Measurements from ENCODE around the gene DEPDC5. TPM values are rescaled to one million over a fixed set of nuclear protein-coding genes. Genes with fewer than 3 reads are reported as not detected.

Gene DEPDC5
- total RNA-seq, 1 experiment from 2014 or later, result 13.3 TPM

DNA sequence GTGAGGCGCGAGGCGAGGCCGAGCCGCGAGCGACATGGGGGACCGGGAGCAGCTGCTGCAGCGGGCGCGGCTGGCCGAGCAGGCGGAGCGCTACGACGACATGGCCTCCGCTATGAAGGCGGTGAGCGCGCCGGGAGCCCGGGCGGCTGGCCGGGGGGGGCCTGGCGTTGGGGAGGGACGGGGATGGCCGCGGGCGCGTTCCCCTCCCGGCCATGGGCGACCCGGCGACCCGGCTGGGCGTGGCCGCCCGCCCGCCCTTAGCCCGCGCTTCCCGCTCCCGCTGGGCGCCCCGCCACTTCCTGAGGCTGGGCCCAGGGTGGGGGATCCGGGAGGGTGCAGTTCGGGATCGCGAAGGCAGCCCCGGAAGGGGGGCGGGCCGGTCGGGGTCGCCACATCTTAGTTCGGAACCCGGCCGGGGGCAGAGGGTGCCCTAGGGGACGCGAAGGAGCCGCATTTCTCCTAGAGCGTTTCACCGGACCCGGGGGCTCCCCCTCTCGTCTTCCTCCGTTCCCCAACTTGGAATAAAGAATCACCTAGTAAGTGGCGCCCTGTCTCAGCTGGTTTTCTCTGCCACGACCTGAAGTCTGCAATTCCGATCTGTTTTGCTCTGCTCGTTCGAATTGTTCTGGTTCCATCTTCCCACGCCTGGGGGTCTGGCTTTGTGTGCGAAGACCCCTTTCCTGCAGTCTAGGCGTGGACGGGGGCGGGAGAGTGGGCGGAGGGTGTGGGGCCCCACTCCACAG lies 191.1 kb downstream of the DEPDC5 start:
- Mint-ChIP-seq H3K4me3 (ENCODE audit: unreplicated experiment) (no peak overlapping the region), H3K27me3 (ENCODE audit: insufficient read depth, unreplicated experiment) (no peaks in the 10 kb centered on the region), H3K9me3 (ENCODE audit: unreplicated experiment) (no peaks in the 10 kb centered on the region), H3K27ac (ENCODE audit: low read depth, unreplicated experiment) (no peak overlapping the region), H3K4me1 (ENCODE audit: insufficient read depth, unreplicated experiment) (peaks cover 6% of the 10 kb centered on the region), H3K36me3 (ENCODE audit: insufficient read depth, unreplicated experiment) (peaks cover 14% of the 10 kb centered on the region)
- BruUV-seq (replicated peaks), result no TSS peak
- ChIA-PET POLR2A (interaction anchor here (0.6 to 3.5 kb wide), 13 partner anchors 8 to 297 kb away, joined by 3 to 31 read pairs (median 4); partner anchors contain the start of genes DEPDC5 and PISD), CTCF (interaction anchor here (0.7 to 2.2 kb wide), 5 partner anchors 26 to 280 kb away, joined by 3 to 7 read pairs (median 4); no protein-coding TSS in a partner anchor)
- DNase-seq (ENCODE audit: unreplicated experiment), result peak; percentile 27
- TF ChIP-seq, protein P1, sequence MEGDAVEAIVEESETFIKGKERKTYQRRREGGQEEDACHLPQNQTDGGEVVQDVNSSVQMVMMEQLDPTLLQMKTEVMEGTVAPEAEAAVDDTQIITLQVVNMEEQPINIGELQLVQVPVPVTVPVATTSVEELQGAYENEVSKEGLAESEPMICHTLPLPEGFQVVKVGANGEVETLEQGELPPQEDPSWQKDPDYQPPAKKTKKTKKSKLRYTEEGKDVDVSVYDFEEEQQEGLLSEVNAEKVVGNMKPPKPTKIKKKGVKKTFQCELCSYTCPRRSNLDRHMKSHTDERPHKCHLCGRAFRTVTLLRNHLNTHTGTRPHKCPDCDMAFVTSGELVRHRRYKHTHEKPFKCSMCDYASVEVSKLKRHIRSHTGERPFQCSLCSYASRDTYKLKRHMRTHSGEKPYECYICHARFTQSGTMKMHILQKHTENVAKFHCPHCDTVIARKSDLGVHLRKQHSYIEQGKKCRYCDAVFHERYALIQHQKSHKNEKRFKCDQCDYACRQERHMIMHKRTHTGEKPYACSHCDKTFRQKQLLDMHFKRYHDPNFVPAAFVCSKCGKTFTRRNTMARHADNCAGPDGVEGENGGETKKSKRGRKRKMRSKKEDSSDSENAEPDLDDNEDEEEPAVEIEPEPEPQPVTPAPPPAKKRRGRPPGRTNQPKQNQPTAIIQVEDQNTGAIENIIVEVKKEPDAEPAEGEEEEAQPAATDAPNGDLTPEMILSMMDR (IDR thresholded peaks at IDR 0.05; ENCODE audit: unreplicated experiment), result no peak
- intact Hi-C loops (cut with micrococcal nuclease), result no loop called here

DNA sequence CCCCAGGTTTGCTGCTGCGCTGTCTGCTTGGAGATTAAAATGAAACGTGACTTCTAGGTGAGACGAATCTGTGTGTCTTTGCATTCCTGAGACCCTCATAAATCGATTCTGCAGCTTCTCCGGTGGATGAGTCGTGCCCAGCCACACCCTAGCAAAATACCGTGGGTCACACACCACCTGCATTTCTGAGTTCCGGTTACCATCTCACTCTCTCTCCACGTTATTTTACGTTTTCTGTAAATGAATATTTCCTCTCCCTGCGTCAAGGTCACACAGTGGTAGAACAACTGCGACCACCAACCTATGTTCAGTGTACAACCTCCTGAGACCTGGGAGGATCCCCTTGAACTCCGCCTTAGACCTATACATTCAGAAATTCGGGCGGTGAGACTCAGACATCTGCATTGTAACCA lies 191.6 kb downstream of the DEPDC5 start:
- Mint-ChIP-seq H3K4me3 (ENCODE audit: unreplicated experiment) (no peak overlapping the region), H3K4me1 (ENCODE audit: insufficient read depth, unreplicated experiment) (peaks cover 10% of the 10 kb centered on the region), H3K36me3 (ENCODE audit: insufficient read depth, unreplicated experiment) (peaks cover 14% of the 10 kb centered on the region), H3K27me3 (ENCODE audit: insufficient read depth, unreplicated experiment) (no peaks in the 10 kb centered on the region), H3K27ac (ENCODE audit: low read depth, unreplicated experiment) (no peak overlapping the region), H3K9me3 (ENCODE audit: unreplicated experiment) (no peaks in the 10 kb centered on the region)
- no TSS peak for BruUV-seq (replicated peaks)
- intact Hi-C loops (cut with micrococcal nuclease), result no loop called here
- ChIA-PET POLR2A (interaction anchor here (0.6 to 3.5 kb wide), 17 partner anchors 8 to 530 kb away, joined by 3 to 31 read pairs (median 4); partner anchors contain the start of genes DEPDC5 and PISD), CTCF (interaction anchor here (0.6 to 6.1 kb wide), 8 partner anchors 25 to 384 kb away, joined by 3 to 59 read pairs (median 5); no protein-coding TSS in a partner anchor)
- DNase-seq (ENCODE audit: unreplicated experiment), result peak; percentile 12
- TF ChIP-seq, protein P1 (IDR thresholded peaks at IDR 0.05; ENCODE audit: unreplicated experiment), result no peak

DNA sequence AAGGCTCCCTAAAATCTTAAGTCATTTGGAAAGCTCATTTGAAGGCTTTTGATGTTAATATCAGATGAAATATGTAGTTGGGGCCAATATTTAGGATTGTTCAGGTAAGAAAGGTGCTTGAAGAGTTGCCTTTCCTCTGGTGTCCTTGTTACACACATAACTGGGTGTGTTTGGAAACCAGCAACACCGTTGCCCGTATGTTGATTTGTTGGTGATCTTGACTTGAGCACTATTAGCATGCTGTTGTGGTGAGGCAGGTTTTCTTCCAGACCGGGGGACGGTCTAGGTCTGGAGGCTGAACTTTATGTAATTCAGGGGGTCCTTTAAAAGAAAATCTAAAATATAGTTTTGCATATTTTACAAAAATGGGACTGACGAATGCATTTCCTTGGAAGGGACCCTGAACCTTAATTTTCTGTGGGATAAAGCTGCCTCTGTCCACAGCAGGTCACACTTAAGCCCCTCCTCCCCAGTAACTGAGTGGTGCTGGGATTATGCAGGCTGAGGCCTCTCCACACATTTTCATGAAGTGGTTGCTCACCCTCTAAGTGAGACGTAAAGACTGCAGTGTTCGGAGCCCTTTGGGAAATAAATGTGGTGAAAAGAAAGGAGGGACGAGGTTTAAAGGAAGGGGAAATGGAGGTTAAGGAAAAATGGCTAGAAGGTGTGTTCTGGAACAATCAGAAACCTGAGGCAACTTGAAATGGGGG lies 192.3 kb downstream of the DEPDC5 start:
- TSS peak; percentile 47 for BruUV-seq (replicated peaks)
- ChIA-PET CTCF (interaction anchor here (0.6 to 6.1 kb wide), 15 partner anchors 24 to 385 kb away, joined by 3 to 59 read pairs (median 4); partner anchors contain the start of gene PISD), POLR2A (interaction anchor here (0.7 to 3.5 kb wide), 17 partner anchors 16 to 529 kb away, joined by 3 to 31 read pairs (median 4); partner anchors contain the start of genes DEPDC5 and PISD)
- peaks cover 15% of the 10 kb centered on the region for H3K4me1 Mint-ChIP-seq (ENCODE audit: insufficient read depth, unreplicated experiment)
- no peak overlapping the region for H3K27ac Mint-ChIP-seq (ENCODE audit: low read depth, unreplicated experiment)
- no peak overlapping the region for H3K4me3 Mint-ChIP-seq (ENCODE audit: unreplicated experiment)
- intact Hi-C loops (cut with micrococcal nuclease), result loop anchor here (2.0 kb wide), 2 partner anchors 197 to 389 kb away; no protein-coding TSS in a partner anchor
- no peaks in the 10 kb centered on the region for H3K27me3 Mint-ChIP-seq (ENCODE audit: insufficient read depth, unreplicated experiment)
- no peaks in the 10 kb centered on the region for H3K9me3 Mint-ChIP-seq (ENCODE audit: unreplicated experiment)
- peaks cover 19% of the 10 kb centered on the region for H3K36me3 Mint-ChIP-seq (ENCODE audit: insufficient read depth, unreplicated experiment)
- DNase-seq (ENCODE audit: unreplicated experiment), result peak; percentile 14
- TF ChIP-seq, protein P1 (IDR thresholded peaks at IDR 0.05; ENCODE audit: unreplicated experiment), result no peak

Data from MCF 10A (cell line).